Inflammatory macrophage treated with lipopolysaccharide for 1 hour (primary cell): ENCODE results near the gene RCVRN.

ENCODE experiments used
- DNase-seq, 2 donors: peaks; one replicate each; pipeline ENCODE4 v3.0.0-alpha.2; 2020 to 2022

RCVRN gene

GRCh38 chr17:9905078-9905415, at the start of gene RCVRN:
Gene RCVRN, minus strand, starts transcription at chr17:9905271. Its CDS starts 91 bp downstream, at chr17:9905180.
- DNase-seq: no peak

GRCh38 chr17:9953492-9953891, 48.4 kb upstream of the RCVRN start:
- no peak for DNase-seq

GRCh38 chr17:9951803-9952202, 46.7 kb upstream of the RCVRN start:
- no peak for DNase-seq

- DNase-seq: no peak
Measured at GRCh38 chr17:9948928-9949327, 43.9 kb upstream of the RCVRN start.

GRCh38 chr17:9944704-9945103, 39.6 kb upstream of the RCVRN start:
- no peak for DNase-seq

GRCh38 chr17:9943343-9943742, 38.3 kb upstream of the RCVRN start:
- no peak for DNase-seq

- DNase-seq: no peak
Measured at GRCh38 chr17:9942885-9943284, 37.8 kb upstream of the RCVRN start.

GRCh38 chr17:9941305-9941704, 36.2 kb upstream of the RCVRN start:
- no peak for DNase-seq

GRCh38 chr17:9940841-9941240, 35.8 kb upstream of the RCVRN start:
- DNase-seq: no peak

GRCh38 chr17:9938764-9939163, 33.7 kb upstream of the RCVRN start:
- no peak for DNase-seq

GRCh38 chr17:9937901-9938300, 32.8 kb upstream of the RCVRN start:
- no peak for DNase-seq

- DNase-seq: no peak
Measured at GRCh38 chr17:9937241-9937761, 32.2 kb upstream of the RCVRN start.

GRCh38 chr17:9936095-9936494, 31.0 kb upstream of the RCVRN start:
- DNase-seq: peak; percentile 58 to 88

- DNase-seq: no peak
Measured at GRCh38 chr17:9935408-9935807, 30.3 kb upstream of the RCVRN start.

- no peak for DNase-seq
Measured at GRCh38 chr17:9934331-9934730, 29.3 kb upstream of the RCVRN start.

- no peak for DNase-seq
Measured at GRCh38 chr17:9932491-9932890, 27.4 kb upstream of the RCVRN start.

- DNase-seq: no peak
Measured at GRCh38 chr17:9931144-9931741, 26.2 kb upstream of the RCVRN start.

GRCh38 chr17:9929871-9930270, 24.8 kb upstream of the RCVRN start:
- DNase-seq: no peak

- no peak for DNase-seq
Measured at GRCh38 chr17:9928601-9929333, 23.7 kb upstream of the RCVRN start.

- DNase-seq: no peak
Measured at GRCh38 chr17:9926150-9926804, 21.2 kb upstream of the RCVRN start.

- no peak for DNase-seq
Measured at GRCh38 chr17:9925457-9925856, 20.4 kb upstream of the RCVRN start.

GRCh38 chr17:9924735-9925191, 19.7 kb upstream of the RCVRN start:
- DNase-seq: peak; percentile 56 to 85

- DNase-seq: no peak
Measured at GRCh38 chr17:9922012-9922848, 17.2 kb upstream of the RCVRN start.
